Stimulated activated CD4-positive, alpha-beta T cell treated with anti-CD3 and anti-CD28 coated beads, Interleukin-2, amount 100 ng/mL, for 48 hours (primary cell): ENCODE results near the gene HOOK2.
"Not testable (repeated sequence)": the region's sequence is repeated elsewhere in the genome, so short reads cannot be mapped to it uniquely, and the experiment has no call there.

Experiments
- DNase-seq, 2 donors: peaks; one replicate each; pipeline ENCODE4 v3.0.0-alpha.2; 2020

Gene HOOK2

DNA sequence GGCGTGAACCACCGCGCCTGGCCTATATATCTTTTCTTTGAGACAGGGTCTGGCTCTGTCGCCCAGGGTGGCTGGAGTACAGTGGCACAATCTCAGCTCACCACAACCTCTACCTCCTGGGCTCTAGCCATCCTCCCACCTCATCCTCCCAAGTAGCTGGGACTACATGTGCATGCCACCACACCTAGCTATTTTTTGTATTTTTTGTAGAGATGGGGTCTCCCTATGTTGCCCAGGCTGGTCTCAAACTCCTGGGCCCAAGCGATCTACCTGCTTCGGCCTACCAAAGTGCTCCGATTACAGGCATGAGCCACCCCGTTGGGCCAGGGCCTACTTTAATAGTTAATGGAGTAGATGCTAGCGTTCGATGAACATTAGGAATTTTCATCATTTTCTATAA is 55.1 kb downstream of the HOOK2 start:
- no peak for DNase-seq

GRCh38 chr19:12715929-12716328 is 59.4 kb downstream of the HOOK2 start:
- DNase-seq: no peak

DNA sequence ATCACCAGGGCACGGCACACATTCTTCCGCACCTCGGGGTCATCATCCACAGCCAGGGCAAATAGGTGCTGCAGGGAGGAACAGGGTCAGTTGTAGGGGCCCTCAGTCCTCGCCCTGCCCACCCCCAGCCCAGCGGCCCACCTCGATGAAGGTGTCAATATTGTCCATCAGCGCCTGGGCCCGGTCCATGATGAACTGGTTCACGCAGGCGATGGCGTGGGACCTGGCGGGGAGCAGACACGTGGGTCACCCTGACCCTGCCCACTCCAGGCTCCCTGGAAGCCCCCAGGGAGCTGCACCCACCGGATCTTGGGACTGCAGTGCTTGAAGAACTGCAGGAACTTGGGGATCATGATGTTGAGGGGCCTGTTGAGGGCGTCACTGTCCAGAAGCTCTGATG is 60.2 kb downstream of the HOOK2 start:
- DNase-seq: no peak

DNA sequence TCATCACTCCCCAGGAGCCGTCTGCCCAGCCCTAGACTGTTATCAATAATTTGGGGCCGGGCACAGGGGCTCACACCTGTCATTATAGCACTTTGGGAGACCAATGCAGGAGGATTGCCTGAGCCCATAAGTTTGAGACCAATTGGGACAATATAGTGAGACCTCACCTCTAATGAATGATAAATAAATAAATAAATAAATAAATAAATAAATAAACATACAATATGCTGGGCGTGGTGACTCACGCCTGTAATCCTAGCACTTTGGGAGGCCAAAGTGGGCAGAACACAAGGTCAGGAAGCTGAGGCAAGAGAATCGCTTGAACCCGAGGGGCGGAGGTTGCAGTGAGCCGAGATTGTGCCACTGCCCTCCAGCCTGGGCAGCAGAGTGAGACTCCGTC is 62.0 kb downstream of the HOOK2 start:
- DNase-seq: not testable (repeated sequence)
